ENCODE results near the gene ARMH3. TPM values are rescaled to one million over a fixed set of nuclear protein-coding genes. Genes with fewer than 3 reads are reported as not detected.

ARMH3 gene
- total and polyA plus RNA-seq, 4 donors, result 14.7 to 23.7 (median 20.6) TPM

GRCh38 chr10:101803511-101803910, 252.5 kb downstream of the ARMH3 start:
- Histone ChIP-seq H3K27ac (ENCODE audit: low read depth in 1 of 2, low read length in 1 of 2) (no peak overlapping the region), H3K9me3 (ENCODE audit: control insufficient read depth in 4 of 4, insufficient read depth in 3 of 4, low read length in 3 of 4) (no peaks in the 10 kb centered on the region), H3K36me3 (ENCODE audit: control insufficient read depth in 4 of 4, insufficient read depth in 4 of 4, low read length in 4 of 4) (peaks cover 38 to 64% (median 53%) of the 10 kb centered on the region in 4 donors), H3K27me3 (ENCODE audit: control insufficient read depth in 3 of 3, insufficient read depth in 3 of 3, low read length in 2 of 3) (no peaks in the 10 kb centered on the region), H3K4me3 (no peak overlapping the region), H3K9ac (ENCODE audit: insufficient read depth in 1 of 2, low read length in 2 of 2) (no peak overlapping the region), H3K4me1 (ENCODE audit: control insufficient read depth in 5 of 5, insufficient read depth in 5 of 5, low read length in 5 of 5) (no peaks in the 10 kb centered on the region)
- no peak for DNase-seq
- WGBS, 2 donors, result 79 to 86% methylated on average over 4 of the region's 4 CpGs
- TF ChIP-seq CTCF (IDR thresholded peaks at IDR 0.05; ENCODE audit: control extremely low read depth, extremely low read depth), result no peak
- ATAC-seq (ENCODE audit: insufficient read depth, low FRiP score), result no peak

- no peak for DNase-seq
- H3K4me3 ChIP-seq, result no peak overlapping the region
- H3K27me3 ChIP-seq (ENCODE audit: control insufficient read depth in 3 of 3, insufficient read depth in 3 of 3, low read length in 2 of 3), result no peaks in the 10 kb centered on the region
- TF ChIP-seq CTCF (IDR thresholded peaks at IDR 0.05; ENCODE audit: control extremely low read depth, extremely low read depth), result no peak
- no peak overlapping the region for H3K9ac ChIP-seq (ENCODE audit: insufficient read depth in 1 of 2, low read length in 2 of 2)
- H3K36me3 ChIP-seq (ENCODE audit: control insufficient read depth in 4 of 4, insufficient read depth in 4 of 4, low read length in 4 of 4), result peaks cover 35 to 68% (median 56%) of the 10 kb centered on the region in 4 donors
- H3K9me3 ChIP-seq (ENCODE audit: control insufficient read depth in 4 of 4, insufficient read depth in 3 of 4, low read length in 3 of 4), result no peaks in the 10 kb centered on the region
- no peaks in the 10 kb centered on the region for H3K4me1 ChIP-seq (ENCODE audit: control insufficient read depth in 5 of 5, insufficient read depth in 5 of 5, low read length in 5 of 5)
- H3K27ac ChIP-seq (ENCODE audit: low read depth in 1 of 2, low read length in 1 of 2), result no peak overlapping the region
- 76 to 83% methylated on average over 4 of the region's 4 CpGs for WGBS, 2 donors
- ATAC-seq (ENCODE audit: insufficient read depth, low FRiP score), result no peak
These were observed 258.4 kb downstream of the ARMH3 start for GRCh38 chr10:101797403-101798059.

Small RNA genes lying within 50 kb of the gene (small RNA-seq; reads per million reads assigned to genes)
- gene AL500527.1 (ENCODE audit: low replicate concordance) (not detected), gene AL500527.2 (ENCODE audit: low replicate concordance) (not detected), gene RF00017 (ENCODE audit: low replicate concordance) (not detected), gene RF00019 (ENCODE audit: low replicate concordance) (not detected)

Other genes with a start within 250 kb of the ARMH3 start
- 100 to 1,000 TPM in 1 of 2 donors, 10 to 100 TPM in 1; 89.3 to 362 TPM for gene OGA, start 237.7 kb downstream of the ARMH3 start, total RNA-seq
- gene OGA, start 237.7 kb downstream of the ARMH3 start, polyA plus RNA-seq, result 10 to 100 TPM; 45.7 to 50.1 TPM
- 1 to 10 TPM; 2.6 to 3.1 TPM for gene KCNIP2, start 212.4 kb downstream of the ARMH3 start, total RNA-seq
- gene KCNIP2, start 212.4 kb downstream of the ARMH3 start, polyA plus RNA-seq, result 1 to 10 TPM in 1 of 2 donors, under 1 TPM in 1; 0.37 to 1.6 TPM
- gene HPS6, start 9.2 kb upstream of the ARMH3 start, total RNA-seq, result 10 to 100 TPM; 11.7 to 28.2 TPM
- 10 to 100 TPM; 10.8 to 20.9 TPM for gene HPS6, start 9.2 kb upstream of the ARMH3 start, polyA plus RNA-seq
- gene LDB1, start 64.2 kb upstream of the ARMH3 start, total RNA-seq, result 10 to 100 TPM; 44.9 to 81.6 TPM
- 10 to 100 TPM; 28.6 to 33.8 TPM for gene LDB1, start 64.2 kb upstream of the ARMH3 start, polyA plus RNA-seq
- 10 to 100 TPM; 19.3 to 42.1 TPM for gene PPRC1, start 76.9 kb upstream of the ARMH3 start, total RNA-seq
- gene PPRC1, start 76.9 kb upstream of the ARMH3 start, polyA plus RNA-seq, result 10 to 100 TPM; 25.0 to 28.0 TPM
- 10 to 100 TPM; 30.9 to 42.4 TPM for gene NOLC1, start 96.2 kb upstream of the ARMH3 start, total RNA-seq
- gene NOLC1, start 96.2 kb upstream of the ARMH3 start, polyA plus RNA-seq, result 10 to 100 TPM; 21.8 to 60.9 TPM
- gene ELOVL3, start 170.1 kb upstream of the ARMH3 start, total RNA-seq, result 1 to 10 TPM in 1 of 2 donors, under 1 TPM in 1; 0.54 to 1.4 TPM
- 1 to 10 TPM in 1 of 2 donors, under 1 TPM in 1; 0.93 to 1.3 TPM for gene ELOVL3, start 170.1 kb upstream of the ARMH3 start, polyA plus RNA-seq
- gene PITX3, start 185.3 kb upstream of the ARMH3 start, total RNA-seq, result not detected
- gene PITX3, start 185.3 kb upstream of the ARMH3 start, polyA plus RNA-seq, result under 1 TPM in 1 of 2 donors, not detected in 1; 0.03 TPM
- gene GBF1, start 189.4 kb upstream of the ARMH3 start, total RNA-seq, result 10 to 100 TPM; 34.0 to 48.5 TPM
- 10 to 100 TPM; 11.6 to 16.7 TPM for gene GBF1, start 189.4 kb upstream of the ARMH3 start, polyA plus RNA-seq

Measured in lung (tissue), 13 donors.